Left renal cortex interstitium (tissue), 4 donors: ENCODE measurements around the gene FBXO40. TPM values are rescaled to one million over a fixed set of nuclear protein-coding genes. Genes with fewer than 3 reads are reported as not detected.
"Not testable (repeated sequence)": the region's sequence is repeated elsewhere in the genome, so short reads cannot be mapped to it uniquely, and the experiment has no call there.

Experiments
- DNase-seq, 4 donors: peaks; one replicate each; pipeline ENCODE4 v3.0.0-alpha.2; 2013; ENCODE audit warnings: low read depth in 4 of 4, low spot score in 2 of 4, missing footprints in 1 of 4
- polyA plus RNA-seq, 4 donors: library from polyadenylated mRNA; unstranded; fragments of 120-200 nt; gene quantifications; one replicate each; pipeline ENCODE4 v1.2.1, GENCODE V29; 2013; ENCODE audit not compliant: insufficient read length in 4 of 4

The FBXO40 gene, protein sequence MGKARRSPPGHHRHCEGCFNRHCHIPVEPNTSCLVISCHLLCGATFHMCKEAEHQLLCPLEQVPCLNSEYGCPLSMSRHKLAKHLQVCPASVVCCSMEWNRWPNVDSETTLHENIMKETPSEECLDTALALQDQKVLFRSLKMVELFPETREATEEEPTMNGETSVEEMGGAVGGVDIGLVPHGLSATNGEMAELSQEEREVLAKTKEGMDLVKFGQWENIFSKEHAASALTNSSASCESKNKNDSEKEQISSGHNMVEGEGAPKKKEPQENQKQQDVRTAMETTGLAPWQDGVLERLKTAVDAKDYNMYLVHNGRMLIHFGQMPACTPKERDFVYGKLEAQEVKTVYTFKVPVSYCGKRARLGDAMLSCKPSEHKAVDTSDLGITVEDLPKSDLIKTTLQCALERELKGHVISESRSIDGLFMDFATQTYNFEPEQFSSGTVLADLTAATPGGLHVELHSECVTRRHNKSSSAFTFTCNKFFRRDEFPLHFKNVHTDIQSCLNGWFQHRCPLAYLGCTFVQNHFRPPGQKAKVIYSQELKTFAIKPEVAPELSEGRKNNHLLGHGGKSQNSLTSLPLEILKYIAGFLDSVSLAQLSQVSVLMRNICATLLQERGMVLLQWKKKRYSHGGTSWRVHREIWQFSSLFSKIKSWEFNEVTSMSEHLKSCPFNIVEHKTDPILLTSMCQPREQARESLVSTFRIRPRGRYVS
- polyA plus RNA-seq: under 1 TPM; 0.02 to 0.05 (median 0.04) TPM

DNA sequence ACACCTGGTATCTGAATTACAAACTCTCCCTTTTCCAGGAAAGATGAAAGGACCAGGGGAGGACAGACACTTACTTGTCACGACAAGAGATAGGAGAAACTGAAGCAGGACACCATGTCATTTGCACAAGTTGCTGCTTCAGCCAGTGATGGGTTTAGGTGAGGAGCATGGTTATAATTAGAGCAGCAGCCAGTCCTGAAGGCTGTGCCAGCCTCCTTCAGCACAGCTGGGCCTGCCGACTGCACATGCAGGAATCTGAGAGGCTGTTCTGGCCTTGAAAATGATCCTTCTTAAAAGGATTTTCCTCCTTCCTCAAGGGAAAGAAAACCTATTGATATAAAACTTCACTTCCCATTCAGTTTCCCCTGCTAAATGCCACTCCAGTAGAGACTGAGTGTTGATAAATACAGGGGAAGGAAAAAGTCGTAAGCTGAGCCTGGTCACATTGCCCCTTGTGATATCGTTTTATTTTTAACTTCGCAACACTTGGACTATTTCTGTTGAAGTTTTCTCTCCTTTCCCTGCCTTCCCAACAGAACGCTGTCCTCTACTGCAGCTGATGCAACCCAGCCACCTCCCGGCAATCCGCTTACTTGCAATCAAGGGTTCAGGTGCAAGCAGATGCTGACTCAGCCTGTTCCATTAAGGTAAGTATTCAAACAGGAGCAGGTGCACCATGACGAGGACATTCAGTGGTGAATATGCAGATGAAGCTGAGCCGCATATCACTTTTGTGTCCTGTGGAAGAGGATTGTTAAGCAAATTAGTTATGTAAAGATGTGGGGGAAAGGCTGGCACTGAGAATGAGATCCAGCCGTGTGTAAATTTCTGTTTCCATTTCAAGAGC, at the start of gene FBXO40:
Gene FBXO40 (plus strand): TSS at position 524 of the 847 bp plus-strand sequence. CDS start 27,197 bp downstream, outside the sequence.
- DNase-seq: no peak

DNA sequence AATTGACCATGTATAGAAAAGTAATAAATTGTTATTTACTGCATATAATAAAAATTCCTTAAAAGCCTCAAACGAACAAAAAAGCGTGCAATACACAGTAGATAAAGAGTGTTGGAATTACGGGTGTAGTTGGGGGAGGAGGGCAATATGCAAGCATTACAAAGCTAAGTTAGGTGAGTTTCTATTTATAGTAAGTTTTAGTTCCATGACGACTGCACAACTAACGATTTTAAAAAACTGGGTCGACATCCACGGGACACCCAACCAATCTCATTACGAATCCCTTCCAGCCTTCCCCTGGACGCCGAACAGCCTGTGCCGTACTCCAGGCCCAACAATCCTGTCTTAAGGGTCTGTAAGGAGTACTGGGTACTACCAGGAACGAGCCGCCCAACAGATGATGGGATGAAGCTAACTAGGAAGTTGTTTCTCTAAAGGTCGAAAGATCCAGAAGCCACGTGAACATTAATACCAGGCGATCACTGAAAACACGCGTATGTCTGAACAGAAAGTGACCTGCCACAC, 48.1 kb upstream of the FBXO40 start:
- peak in 1 of 4 donors; percentile 17 for DNase-seq

DNA sequence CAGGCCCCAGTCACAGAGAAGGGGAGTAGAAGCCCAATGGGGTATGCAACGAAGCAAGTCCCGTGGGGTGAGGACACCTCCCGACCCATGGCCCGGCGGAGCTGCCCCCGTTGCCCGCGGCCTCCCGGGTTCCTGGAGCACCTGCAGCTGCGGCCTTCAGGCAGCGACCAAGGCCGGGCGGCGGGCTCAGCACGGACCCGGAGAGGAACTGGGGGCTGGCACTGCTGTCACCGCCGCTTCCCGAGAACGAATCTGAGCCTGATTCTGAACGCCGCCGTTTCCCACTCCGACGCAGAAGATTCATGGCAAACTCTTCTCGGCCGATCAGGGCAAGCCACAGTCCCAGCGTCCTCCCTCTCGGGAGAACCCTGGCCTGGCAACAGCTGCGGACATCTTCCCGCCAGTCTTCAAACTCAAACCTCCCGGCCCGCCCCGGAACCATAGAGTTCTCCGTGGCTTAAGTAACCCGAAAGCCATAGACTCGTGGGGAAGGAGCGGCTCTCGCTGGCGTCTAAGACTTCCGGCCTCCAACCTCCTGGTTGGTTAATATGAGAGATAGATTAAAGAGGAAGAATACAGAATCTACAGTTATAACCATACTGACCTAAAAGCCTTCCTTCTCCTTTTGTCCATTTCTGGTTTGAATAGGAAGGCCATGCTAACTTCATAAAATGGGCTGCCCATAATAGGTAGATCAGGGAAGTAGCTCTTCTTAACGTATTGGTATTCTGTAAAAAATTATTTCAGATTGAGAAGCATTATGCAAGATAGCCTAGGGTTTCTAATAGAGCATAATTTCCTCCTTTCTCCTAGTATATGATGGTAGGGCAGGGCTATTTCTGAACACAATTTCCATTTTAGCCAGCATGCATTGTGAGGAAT, 47.4 kb upstream of the FBXO40 start, which contains the start of gene POLQ:
Gene POLQ (minus strand): TSS at position 415 of the 882 bp plus-strand sequence. CDS start 111 bp downstream, at position 304.
- DNase-seq: peak; percentile 68 to 93 (median 80)

DNA sequence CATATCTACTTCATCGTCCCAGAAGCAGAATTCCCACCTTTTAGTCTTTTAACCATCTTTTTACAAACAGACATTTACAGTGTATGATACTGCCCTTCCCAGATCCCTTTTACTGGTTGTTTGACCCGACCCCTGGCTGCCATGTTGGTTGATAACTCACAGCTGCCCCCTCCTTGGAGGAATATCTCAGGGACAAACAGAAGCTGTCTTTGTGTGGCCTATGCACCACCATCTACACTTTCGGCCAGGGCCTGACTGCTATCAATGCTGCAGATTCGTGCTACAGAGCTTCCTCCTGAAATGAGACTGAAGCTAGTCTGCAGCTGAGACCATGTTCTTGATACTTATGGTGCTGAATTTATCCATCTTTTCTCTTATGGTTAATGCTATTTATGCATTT, 40.8 kb upstream of the FBXO40 start:
- no peak for DNase-seq

DNA sequence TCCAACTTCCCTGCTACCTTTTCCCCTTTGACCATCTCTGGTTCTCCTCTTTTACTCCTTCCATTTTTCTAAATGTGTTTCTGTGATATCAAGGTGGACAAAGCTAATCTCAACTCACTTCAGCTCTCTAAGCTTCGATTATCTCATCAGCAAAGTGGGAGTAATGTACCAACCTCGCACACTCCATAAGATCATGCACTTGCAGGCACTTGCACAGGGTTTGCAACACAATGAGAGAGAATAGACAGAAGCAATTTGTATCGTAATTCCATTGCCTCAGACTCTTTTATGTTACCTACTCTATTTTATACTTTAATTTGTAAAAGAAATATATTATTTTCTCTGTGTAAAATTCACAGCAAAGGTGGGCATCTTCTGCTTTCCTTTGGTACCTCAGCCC, 40.4 kb upstream of the FBXO40 start:
- no peak for DNase-seq

DNA sequence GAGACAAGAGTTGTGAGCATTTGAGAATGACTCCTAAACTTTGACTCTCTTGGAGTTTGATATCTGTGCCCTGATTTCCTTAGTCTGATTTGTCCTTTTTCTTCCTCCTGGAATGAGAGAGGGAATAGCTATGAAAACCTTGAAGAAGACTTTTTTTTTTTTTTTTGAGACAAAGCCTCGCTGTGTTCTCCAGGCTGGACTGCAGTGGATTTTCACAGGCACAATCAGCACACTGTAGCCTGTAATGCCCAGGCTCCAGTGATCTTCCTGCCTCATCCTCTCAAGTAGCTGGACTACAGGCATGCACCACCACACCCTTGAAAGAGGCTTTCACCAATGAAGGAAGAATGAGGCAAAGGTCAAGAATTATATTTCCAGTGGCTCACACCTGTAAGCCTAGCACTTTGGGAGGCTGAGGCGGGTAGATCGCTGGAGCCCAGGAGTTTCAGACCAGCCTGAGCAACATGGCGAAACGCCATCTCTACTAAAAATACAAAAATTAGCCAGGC, 35.7 kb upstream of the FBXO40 start:
- no peak for DNase-seq

DNA sequence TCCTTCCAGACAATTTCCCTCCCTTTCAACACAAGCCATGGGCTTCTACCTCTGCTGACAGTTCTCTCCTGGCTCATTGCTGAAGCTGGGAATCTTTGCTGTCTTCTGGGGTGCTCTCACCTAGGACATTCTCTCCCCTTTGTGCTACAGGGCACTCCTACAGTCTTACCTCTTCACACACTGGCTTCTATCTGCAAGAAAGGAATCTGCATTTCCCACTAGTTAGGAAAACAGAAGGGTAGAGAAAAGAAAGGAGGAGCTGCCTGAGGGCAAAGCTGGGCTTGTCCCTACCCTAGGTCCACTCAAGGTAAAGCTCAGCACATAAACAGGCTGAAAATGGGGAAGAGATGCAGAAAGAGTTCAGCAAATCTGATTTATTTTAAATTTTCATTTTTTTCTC, 31.0 kb upstream of the FBXO40 start:
- DNase-seq: no peak

DNA sequence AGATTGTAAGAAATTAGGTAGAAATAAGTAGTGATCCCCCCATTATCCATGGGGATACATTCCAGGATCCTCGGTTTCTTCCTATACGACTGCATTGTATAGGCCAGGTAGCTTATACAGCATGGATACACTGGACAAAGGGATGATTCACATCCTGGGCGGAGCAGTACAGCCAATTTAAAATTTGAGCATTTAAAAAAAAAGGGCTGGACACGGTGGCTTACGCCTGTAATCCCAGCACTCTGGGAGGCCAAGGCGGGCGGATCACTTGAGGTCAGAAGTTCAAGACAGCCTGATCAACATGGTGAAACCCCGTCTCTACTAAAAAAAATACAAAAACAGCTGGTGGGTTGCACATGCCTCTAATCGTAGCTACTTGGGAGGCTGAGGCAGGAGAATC, 26.4 kb upstream of the FBXO40 start:
- no peak for DNase-seq

DNA sequence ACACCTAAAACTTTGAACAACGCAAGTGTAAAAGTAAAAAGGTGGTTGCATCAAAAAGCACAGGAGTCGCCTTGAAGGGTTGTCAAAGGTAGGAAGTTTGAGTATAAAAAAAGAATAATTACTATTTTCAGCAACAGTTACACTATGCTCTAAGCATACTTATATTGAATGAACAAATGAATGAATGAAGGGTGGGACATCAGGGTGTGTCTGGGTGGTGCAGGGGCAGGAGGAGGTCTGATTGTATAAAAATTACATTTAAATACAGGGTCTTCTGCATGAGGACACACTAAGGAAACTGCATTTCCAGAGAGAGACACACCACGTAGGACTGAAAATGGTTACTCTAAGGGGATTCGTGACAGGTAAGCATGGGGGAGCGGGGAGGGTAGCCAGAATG, 25.5 kb upstream of the FBXO40 start, which contains the start of gene ARGFX:
Gene ARGFX (plus strand): TSS at position 301 of the 400 bp plus-strand sequence. CDS start 2,765 bp downstream, outside the sequence.
- DNase-seq: no peak

DNA sequence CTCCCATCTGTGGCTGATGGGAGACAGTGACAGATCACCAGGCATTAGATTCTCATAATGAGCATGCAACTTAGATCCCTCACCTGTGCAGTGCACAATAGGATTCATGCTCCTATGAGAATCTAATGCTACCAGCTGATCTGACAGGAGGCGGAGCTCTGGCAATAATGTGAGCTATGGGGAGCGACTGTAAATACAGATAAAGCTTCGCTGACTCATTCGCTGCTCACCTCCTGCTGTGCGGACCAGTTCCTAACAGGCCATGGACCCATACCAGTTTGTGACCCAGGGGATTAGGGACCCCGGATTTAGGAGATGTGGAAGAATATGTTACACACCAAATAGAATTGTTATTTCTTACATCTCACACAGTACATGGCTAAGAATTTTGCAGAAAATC, 18.7 kb upstream of the FBXO40 start:
- no peak for DNase-seq

DNA sequence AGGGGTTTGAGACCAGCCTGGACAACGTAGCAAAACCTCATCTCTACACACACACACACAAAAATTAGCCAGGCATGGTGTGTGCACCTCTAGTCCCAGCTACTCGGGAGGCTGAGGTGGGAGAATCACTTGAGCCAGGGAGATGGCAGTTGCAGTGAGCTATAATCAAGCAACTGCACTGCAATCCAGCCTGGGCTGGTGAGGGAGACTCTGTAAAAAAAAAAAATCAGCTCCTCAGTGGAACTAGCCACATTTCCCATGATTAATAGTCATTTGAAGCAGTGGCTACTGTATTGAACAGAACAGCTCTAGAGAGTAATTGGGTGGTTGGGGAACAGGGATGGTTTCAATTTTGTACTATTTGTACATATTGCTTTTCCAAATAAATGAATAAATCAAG, 11.5 kb upstream of the FBXO40 start:
- DNase-seq: no peak

DNA sequence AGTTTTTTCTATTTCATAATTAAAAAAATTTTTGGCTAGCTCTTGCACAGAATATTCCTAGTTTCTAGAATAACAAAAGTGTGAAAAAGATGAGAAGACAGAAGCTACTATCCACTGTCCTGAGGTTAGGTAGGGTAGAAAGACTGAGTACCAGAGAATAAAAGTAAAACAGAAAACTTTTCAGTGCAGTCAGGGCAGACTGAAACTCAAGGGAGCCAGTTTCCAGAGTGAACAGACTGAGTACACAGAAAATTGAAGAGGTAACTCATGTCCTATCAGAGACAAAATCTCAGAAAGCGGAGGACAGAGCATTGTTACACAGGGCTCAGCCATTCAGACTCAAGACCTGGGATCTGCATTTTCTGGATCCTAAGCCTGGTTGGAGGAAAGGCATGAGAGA, 8.8 kb upstream of the FBXO40 start:
- no peak for DNase-seq

DNA sequence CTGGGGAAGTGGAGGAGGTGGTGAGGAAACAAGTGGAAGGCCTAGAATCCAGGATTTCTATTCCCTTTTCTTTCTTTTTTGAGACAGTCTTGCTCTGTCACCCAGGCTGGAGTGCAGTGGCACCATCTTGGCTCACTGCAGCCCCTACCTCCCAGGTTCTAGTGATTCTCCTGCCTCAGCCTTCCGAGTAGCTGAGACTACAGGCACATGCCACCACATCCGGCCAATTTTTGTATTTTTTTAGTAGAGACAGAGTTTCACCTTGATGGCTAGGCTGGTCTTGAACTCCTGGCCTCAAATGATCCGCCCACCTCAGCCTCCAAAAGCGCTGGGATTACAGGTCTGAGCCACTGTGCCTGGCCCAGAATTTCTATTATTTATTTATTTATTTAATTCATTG, 627 bp downstream of the FBXO40 start:
- DNase-seq: not testable (repeated sequence)

DNA sequence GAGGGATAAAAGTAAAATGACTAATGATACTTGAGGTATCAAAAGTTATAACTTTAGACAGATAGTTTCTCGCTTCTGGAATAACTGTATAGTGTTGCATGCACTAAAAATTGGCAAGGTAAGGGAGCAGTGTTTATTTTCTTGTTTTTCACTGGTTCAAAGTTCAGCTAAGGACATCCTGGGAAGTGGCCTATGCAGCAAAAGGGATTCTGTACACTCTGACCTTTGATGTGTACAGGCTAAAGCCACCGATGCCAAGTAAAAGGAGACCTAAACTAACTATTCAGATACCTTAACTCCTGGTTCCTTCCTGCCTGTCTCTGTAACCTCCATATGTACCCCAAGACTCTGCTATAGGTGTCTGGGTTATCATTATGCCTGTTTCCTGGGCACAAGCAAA, 1.7 kb downstream of the FBXO40 start:
- DNase-seq: no peak

DNA sequence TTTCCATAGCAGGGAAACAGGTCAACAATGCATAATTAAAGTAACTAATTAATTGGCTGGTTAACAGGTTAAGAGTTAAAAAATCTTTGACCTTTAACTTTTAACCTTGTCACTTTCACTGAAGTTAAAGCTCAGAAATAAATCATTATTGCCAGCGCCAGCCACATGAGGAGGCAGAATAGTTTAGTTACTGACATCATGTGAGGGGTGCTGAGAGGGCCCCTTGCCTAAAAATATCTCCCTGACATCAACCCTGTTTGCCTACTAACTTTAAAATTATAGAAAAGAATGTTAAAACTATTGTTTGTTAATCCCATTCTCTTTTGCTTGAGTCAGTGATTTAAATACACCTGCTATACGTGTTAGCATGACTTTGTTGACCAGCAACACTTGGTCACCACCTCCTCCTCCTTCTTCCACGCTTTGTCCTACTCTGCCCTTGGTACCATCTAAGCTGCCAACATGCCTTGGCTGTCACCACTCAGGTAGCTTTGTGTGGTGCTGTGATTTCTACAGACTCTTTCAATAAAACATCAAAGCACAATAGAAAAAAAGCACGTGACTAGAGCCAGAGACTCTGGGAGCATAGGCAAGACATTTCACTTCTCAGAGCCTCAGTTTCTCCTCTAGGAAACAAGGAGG, 2.7 kb downstream of the FBXO40 start:
- no peak for DNase-seq

DNA sequence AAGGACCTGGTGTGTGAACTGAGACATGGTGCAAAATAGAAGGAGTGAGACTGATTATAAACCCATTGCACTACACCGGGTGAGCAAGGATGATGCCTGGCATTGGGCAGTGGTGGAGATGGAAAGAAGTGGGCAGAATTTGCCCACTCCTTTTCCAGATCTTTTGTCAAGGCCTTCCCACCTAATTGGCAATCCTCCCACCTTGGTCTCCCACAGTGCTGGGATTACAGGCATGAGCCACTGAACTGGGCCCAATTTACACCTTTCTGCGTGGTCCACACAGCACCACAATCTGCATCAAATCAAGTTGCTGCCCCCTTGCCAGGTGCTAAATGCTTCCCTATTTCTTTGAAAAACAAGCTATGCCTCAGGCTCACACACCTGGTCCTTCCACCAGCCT, 5.4 kb downstream of the FBXO40 start:
- DNase-seq: no peak

DNA sequence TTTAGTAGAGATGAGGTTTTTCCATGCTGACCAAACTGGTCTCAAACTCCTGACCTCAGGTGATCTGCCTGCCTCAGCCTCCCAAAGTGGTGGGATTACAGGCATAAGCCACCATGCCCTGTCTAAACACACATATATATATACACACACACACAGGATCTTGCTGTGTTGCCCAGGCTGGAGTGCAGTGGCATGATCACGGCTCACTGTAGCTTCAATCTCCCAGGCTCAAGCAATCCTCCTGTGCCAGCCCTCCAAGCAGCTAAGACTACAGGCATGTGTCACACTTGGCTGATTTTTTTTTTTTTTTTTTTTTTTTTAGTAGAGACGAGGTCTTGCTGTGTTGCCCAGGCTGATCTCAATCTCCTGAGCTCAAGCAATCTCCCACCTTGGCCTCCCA, 6.7 kb downstream of the FBXO40 start:
- not testable (repeated sequence) for DNase-seq

DNA sequence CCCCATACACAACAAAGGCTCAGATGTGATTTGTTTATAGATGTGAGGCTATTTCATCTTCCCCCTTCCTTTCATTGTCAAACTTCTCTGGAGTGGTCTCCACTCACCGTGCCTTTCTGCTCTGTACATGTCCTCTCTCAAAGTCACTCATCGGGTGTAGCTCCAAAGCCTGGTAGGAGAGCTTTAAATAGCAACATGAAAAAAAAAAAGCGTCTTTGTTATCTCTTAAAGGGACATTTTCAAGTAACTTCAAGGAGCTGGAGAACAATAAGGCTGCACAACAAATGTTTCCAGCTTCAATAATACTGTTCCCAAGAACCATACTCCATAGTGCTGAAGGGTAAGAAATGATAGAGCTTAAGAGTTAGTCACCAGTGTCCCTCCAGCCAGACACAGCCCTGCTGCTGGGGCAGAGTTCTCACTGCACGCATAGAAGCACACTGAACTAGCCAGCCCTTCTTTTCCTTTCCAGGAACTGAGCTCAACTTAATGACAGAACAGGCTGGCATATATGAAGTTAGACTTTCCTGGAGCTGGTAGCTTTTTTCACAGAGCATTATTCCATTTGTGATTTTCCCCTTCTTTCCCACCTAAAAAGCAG, 8.1 kb downstream of the FBXO40 start:
- no peak for DNase-seq
